HUDEP-2 (cell line): ENCODE data around the gene LOXHD1.
A peak's percentile ranks its signal among the peaks of the same experiment; 100 is the strongest.

ENCODE experiments used
- DNase-seq, 76 experiments: peaks; one replicate each; lab custom pipeline; 2025; ENCODE audit not compliant: unreplicated experiment in 76 of 76; lab: John Stamatoyannopoulos, UW

Gene LOXHD1

DNA sequence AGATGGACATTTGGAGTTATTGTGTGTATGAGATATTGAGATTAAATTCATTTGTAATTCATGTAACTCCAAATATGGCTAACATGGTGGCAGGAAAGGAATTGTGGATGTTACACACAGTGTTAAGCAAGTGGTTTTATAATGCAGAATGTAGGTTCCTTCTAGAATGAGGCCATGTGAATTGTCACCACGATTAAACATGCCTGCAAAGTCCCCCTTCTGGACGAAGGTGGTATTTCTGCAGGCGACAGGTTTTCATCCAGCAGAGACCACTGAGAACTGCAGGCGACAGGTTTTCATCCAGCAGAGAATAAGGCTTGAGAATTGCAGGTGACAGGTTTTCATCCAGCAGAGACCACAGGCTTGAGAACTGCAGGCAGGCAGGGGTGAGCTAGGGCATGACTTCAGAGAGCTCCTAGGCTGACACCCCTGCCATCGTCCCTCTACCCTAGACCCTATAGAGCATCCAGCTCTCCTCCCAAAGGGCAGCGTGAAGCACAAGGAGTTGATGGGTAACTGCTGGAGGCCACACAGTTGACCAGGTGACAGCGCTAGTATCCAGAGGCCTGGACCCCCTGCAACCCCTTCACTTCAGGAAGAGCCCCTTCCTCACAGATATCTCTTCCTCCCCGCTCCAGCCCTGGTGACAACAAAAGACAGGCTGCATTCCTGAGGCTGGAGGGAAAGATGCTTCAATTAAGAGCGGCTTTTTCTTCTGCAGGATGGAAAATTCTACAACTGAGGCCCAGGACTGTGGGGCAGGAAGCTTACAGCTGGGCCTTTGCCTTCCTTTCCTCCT is 175.8 kb downstream of the LOXHD1 start:
- peak in 56 of 76 experiments; percentile 1 to 78 (median 28) for DNase-seq

GRCh38 chr18:46480226-46480625 is 176.8 kb downstream of the LOXHD1 start:
- no peak for DNase-seq

DNA sequence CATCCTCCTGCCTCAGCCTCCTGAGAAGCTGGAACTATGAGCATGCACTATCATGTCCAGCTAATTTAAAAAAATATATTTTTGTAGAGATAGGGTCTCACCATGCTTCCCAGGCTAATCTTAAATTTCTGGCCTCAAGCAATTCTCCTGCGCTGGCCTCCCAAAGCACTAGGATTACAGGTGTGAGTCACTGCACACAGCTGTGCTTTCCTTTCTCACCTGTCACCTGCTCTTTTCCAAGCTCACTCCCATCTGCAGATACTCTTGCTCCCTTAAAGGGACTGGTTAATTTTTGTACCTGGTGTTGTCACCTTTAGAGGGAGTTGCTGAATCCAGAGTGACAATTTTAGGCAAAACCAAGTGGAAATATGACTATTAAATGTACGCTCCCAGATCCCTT is 178.2 kb downstream of the LOXHD1 start:
- DNase-seq = no peak

DNA sequence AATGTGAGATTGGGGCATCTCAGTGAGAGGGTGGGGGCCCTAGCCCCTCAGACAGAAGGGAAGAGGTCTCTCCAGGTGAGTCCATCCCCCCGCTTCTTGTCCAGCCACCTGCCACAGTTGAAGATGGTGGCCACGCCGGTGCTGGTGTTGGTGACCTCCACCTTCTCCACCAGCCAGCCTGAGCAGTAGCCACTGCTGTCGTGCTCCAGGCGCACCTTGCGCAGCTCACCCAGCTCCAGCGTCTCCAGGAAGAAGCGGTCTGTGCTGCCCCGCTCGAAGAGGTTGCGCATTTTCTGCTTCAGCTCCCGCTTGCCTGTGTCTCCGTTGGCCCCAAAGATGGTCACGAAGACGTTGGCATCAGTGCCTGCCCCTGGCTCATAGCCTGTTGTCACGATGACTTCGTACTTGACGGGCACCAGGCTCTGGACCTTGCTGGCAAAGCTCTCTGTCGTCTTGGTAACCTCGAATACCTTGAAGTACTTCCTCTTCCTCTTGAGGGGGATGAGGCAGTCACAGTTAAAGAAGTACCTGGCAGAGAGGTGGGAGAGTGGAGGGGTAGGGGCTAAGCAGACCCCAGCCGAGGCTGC is 179.5 kb downstream of the LOXHD1 start:
- DNase-seq = no peak

- DNase-seq = no peak
Observed at GRCh38 chr18:46475390-46475752, 181.6 kb downstream of the LOXHD1 start.

GRCh38 chr18:46474487-46475389 is 182.3 kb downstream of the LOXHD1 start:
- DNase-seq = no peak

DNA sequence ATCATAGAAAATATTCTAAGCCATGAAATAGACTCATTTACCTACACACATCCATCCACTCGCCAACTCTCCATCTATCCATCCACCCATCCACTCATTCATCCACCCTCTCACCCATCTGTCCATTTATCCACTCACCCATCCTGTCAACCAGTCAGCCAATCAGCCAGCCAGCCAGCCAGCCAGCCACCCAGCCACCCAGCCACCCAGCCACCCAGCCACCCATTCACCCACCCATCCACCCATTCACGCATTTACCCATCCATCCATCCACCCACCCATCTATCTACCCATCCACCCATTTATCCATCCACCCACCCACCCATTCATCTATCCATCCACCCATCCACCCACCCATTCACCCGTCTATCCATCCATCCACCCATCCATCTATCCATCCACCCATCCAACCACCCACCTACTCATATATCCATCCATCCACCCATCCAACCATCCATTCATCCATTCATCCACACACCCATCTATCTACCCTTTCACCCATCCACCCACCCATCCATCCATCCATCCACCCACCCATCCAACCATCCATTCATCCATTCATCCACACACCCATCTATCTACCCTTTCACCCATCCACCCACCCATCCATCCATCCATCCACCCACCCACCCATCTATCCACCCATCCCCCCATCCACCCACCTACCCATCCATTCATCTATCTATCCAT is 185.1 kb downstream of the LOXHD1 start:
- no peak for DNase-seq

GRCh38 chr18:46470714-46471113 is 186.3 kb downstream of the LOXHD1 start:
- no peak for DNase-seq

DNA sequence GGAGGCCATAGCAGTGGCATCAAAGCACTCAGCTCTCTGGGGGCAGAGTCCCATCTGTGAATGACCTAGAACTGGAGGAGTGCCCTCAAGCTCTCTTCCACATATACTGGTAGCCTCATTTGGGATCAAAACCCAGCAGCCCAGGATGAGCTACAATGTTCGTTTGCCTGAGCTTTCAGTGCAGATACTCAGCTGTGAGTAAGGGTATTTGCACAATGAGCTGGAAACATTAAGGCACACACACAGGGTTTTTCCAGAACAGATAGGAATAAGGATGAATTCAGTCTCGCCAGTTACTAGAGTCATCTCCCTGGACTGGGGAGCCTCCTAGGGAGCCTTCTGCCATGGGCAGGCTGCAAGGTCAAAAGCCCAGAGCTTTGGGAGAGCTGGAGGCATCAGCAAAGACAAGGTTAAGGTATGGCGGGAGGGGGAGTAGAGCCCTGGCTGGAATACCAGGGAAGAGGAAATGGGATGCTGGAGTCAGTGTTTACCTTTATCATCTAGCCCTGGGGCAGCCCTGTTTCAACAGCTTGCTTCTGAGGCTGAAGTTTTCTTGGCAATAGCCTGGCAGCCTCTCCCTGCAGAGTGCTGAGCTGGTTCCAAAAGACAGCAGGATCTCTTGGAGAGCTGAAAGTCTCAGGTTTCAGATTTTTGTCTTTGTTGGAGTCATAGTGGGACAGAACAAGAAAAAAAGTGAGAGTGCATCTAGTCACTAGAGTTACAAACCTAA is 187.7 kb downstream of the LOXHD1 start:
- DNase-seq = no peak

GRCh38 chr18:46468426-46469180 is 188.4 kb downstream of the LOXHD1 start:
- no peak for DNase-seq

DNA sequence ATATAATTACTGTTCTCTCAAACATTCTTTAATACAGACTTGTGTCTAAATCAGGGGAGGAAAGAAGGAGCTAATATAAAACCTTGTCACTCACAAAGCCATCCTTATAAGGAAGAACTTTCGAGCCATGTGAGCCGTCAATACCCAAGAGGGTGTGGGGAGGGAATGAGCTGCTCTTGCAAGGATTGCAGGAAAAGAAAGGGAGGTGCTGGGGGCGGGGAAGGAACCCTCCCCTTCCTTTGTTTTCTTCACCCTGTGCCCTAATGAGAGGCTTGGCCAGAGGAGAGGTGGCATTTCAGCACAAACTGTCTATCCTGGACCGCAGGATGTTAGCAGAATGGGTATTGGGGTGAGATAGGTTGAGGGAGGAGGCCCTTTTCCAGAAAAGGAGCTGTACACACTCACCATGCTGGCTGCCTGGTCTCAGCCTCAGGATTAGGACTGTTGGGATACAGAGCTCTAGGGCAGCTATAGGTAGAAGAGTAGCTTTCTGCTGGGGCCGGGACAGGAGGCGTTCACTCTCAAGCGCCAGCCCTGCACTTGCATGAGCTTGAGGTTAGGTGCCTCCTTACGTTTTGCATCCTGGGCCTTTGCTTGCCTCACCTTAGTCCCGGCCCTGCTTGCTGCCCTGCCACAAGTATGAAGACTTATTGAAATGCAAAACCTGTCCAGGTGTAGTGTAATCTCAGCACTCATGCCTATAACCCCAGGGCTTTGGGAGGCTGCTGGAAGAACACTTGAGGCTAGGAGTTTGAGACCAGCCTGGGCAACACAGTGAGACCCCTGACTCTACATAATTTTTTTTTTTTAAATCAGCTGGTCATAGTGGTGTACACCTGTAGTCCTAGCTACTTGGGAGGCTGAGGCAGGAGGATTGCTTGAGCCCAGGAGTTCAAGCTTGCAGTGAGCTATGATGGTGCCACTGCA is 190.5 kb downstream of the LOXHD1 start:
- no peak for DNase-seq

GRCh38 chr18:46464926-46465655 is 191.9 kb downstream of the LOXHD1 start:
- no peak for DNase-seq

DNA sequence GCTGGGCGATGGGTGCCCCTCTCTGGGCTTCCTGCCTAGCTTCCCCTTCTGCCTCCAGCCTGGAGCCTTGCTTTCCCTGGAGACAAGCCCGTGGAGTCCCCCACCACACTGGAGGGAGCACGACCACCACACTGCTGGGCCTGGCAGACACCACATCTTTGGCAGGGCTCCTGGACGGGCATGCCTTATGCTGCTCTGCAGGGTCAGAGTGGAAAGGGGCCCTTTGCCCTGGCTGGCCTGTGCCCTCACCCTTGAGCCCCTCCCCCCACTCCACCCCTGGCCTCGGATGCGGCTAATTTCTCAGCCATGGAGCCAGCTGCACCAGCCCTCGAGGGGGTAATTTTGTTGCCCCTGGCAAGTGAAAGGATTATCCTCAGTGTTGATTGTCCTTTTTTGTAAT is 194.5 kb downstream of the LOXHD1 start:
- no peak for DNase-seq

DNA sequence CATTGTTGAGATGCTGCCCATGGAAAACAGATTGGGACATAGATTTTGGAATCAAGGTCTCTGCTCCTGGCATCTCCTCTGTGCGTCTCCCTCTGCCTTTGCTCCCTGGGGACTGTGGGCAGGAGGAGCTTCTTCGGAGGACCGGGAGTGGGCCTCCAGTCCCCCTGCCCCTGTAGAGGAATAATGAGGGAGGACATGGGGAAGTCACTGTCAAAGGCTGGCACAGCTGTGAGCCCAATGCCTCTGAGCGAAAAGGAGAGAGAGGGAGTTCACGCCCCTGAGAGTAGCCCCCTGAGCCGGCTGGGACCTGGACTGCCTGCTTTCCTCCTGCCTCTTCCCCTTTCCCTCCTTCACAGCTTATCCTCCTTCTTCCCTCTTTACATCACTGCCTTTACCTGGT is 195.0 kb downstream of the LOXHD1 start:
- no peak for DNase-seq

- DNase-seq = no peak
Observed at GRCh38 chr18:46460754-46461153, 196.3 kb downstream of the LOXHD1 start.

DNA sequence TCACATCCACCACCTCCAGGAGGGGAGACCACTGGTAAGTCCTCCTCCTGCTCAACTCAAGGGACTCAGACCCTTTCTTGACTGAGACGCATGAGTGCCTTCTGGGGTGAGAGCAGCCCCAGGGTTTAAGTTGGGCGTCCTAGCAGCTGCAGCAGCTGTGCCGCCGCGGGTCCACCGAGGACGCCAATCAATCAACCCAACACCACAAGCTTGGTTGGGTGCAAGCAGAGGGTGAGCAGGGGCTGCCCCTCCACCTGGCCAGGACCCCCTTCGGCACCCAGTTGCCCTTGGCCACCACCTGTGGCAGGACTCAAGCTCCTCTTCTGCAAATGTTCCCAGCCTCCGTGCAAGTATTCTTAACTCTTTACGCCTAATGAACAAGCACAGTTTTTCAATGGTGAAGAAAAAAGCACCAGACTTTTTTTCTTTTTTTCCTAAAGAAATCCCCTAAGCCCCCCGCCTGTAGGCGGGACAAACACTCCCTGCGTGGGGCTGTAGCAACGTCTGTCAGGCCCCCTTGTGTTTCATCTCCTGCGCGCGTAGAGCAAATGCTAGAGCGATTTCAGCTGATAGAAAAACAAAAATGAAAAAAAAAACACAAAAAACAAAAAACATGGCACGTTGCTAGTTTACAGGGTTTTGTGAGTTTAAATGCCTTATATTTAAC is 197.1 kb downstream of the LOXHD1 start:
- no peak for DNase-seq

DNA sequence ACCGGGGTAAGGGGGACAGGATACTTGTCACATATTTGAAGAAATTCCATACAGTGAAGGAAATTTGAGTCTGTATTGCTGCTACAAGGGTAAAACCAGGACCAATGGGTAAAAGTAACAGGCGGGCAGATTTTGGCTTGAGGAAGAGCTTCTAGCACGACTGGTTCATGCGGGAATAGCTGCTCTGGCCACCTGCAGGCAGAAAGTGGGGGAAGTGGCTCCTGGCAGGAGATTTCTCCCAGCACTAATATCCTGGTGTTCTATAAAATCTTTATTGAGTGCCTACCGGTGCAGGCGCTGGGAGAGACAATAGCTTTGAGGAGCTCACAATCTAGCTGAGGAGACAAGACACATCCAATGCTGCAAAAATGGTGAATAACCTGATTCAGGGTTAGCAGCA is 198.5 kb downstream of the LOXHD1 start:
- no peak for DNase-seq
